ENCODE data around the gene GDI2.
"Not testable (repeated sequence)": the region's sequence is repeated elsewhere in the genome, so short reads cannot be mapped to it uniquely, and the experiment has no call there.

Gene GDI2

DNA sequence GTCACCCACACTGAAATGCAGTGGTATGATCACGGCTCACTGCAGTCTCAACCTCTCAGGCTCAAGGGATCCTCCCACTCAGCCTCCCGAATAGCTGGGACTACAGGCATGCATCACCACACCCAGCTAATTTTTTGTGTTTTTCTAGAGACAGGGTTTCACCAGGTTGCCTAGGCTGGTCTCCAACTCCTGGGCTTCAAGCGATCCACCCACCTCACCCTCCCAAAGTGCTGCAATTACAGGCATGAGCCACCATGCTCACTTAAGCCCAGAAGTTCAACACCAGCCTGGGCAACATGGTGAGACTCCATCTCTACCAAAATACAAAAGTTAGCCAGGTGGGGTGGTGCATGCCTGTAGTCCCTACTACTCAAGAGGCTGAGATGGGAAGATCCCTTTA lies 33.5 kb downstream of the GDI2 start:
- no peak for DNase-seq

DNA sequence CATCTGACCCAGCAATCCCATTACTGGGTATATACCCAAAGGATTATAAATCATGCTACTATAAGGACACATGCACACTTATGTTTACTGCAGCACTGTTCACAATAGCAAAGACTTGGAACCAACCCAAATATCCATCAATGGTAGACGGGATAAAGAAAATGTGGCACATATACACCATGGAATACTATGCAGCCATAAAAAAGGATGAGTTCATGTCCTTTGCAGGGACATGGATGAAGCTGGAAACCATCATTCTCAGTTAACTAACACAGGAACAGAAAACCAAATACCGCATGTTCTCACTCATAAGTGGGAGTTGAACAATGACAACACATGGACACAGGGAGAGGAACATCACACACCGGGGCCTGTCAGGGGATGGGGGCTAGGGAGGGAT lies 35.5 kb downstream of the GDI2 start:
- DNase-seq = not testable (repeated sequence)

DNA sequence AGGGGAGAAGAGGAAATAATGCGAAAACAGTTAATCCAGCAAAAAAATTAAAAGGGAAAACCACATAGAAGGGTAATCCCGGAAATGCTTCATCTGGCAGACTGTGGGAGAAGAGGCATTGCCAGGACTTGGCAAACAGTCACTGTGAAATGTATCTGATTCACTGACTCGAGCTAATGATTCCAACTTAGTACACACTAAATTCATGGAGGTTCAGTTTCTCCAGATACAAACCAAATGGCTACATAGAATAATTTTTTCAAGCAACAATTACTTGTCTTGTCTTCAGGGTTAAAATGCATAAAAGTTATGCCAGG lies 36.4 kb downstream of the GDI2 start:
- no peak for DNase-seq

DNA sequence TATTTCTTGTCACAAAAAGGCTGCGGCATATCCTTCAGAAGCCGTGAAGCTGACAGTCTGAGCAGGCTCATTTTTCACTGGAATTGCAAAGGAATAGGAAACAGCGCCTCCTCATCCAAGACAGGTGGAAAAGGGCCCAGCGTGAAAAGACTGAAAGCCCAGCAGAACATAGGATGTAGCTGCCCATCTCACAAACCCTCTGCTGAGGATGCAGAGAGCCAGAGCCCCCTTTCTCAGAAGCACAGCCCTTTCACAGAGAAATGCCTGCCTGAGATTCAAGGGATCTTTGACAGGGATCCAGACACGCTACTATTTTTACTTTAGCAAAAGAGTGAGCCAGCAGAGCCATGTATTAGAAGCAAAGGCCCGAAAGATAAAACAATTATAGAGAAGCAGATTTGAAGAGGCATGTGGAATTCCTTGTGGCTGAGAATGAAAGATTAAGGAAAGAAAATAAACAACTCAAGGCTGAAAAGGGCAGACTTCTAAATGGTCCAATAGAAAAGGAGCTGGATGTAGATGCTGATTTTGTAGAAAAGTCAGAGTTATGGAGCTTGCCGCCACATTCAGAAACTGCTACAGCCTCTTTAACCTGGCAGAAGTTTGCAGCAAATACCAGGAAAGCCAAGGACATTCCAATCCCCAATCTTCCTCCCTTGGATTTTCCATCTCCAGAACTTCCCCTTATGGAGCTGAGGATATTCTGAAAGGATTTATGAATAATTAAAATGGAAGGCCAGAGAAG lies 36.9 kb downstream of the GDI2 start:
- no peak for DNase-seq

DNA sequence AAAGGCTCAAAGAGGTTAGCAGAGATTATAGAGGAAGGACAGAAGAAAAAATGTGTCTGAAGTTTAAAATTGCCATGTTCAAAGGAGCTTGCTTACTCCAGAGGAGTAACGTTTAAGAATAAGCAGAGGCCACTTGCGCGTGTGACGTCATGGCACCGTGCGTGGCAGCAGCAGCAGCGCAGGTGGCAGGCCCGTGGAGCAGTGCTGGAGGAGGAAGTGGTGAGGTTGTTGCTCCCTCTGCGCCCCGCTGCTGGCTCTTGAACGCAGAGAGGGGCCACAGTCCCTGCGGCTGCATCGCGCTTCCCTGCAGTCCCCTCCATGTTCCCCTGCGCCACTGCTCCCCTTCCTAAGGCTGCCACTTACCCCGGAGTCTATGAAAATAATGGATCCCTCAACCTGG lies 37.5 kb downstream of the GDI2 start:
- no peak for DNase-seq

DNA sequence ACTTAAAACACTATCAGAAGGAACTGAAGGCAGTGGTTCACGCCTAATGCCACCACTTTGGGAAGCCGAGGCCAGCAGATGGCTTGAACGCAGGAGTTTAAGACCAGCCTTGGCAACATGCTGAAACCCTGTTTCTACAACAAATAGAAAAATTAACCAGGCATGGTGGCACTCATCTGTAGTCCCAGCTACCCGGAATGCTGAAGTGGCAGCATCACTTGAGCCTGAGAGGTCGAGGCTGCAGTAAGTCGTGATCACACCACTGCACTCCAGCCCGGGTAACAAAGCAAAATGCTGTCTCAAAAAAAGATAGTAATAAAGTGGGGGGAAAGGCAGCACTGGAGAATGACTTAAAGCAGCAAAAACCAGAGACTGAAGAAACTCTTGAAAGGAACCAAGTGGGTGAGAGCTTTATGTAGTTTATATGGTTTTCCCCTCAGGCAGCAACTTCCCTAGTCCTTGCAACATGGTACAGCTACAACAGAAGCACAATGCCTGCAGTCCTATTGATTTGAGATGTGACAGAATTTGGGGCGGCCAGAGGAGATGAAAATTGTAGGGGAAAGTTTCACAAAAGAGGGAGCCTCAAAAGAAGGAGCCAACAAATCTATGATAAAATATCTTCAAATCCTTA lies 38.1 kb downstream of the GDI2 start:
- no peak for DNase-seq

DNA sequence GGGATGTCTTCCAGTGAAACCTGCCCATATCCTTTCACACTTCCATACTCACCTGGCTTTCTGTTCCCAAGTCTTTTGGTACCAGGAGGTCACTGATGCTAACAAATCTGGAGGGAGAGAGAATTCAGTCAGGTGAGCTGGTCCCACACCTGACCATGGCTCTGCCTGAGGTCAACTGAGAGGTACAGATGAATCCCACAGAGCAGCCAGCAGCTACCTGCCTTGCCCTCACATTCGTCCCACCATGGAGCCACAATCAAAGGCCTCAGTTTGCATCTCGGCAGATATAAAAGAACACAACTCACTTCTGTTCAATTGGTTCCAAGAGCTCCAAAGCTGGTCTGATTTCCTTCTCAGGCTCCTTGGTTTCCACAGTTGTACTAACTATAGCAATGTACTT lies 47.0 kb downstream of the GDI2 start:
- no peak for DNase-seq

DNA sequence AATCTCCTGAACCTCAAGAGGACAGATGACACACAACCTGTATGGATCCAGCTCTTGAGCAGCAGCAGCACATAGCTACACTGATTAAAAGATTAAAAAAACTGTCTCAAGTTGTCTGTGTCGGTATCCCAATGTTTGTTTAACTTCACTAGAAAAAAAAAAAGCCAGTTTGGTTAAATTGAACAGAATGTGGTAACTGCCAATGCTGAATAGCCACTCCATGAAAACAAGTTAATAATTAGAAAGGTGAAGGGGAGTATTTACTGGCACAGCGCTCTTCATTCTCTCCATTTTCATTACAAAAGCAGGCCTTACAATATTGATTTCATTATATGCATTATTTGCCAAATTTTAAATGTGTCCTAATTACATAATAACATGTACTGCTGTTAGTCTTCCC lies 47.6 kb downstream of the GDI2 start:
- DNase-seq = no peak

DNA sequence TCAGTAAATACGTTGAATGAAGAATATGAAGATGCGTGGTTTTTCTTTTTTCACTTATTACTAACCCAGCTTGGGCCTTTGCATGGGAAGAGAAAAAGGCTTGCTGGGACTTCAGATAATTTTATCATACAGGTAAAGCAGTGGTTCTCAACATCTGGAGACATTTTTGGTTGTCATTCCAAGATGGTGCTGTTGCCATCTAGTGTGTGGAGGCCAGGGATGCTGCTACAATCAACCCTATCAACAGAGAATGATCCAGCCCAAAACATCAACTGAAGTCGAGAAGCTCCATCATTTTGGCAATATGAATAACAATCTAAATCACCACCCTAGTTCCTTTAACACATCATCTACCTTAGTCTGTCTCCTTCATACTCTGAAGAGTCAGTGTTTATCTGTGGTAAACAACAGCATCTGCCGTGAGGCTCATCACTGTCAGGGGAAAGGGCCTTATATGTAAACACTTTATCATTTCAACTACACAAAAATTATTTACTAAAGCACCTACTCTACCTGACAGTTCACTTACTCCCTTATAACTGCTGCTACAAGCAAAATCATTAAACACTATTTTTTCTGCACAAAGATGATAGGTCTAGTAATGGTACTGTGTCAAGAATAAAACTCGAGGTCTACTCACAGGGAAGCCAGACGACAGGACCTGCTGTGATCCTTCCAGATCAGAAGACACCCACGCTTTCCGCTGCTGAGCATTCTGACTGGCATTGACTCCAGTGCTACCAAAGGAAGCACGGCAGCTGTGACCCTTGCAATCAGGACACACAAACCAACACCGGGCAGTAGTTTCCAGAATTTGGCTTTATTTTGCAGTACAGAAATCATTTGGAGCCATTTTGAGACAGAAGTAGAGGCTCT lies 48.6 kb downstream of the GDI2 start:
- DNase-seq = no peak

DNA sequence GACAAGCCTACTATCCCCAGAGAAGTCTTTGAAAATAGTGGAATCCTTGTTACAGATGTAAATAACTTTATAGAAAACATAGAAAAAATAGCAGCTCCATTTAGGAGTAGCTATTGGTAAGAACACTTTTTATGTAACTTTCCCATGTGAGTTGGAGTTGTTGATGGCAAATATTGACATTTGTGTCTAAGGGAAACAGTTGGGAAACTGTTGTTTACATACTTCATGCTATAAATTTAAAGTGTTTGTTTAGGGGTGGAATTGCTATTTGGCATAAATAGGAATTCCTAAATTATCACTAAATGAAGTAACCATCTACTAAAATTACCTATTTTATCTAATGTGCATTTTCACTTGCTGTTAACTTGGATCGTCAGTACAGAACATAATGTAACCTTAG lies 50.7 kb downstream of the GDI2 start:
- no peak for DNase-seq

DNA sequence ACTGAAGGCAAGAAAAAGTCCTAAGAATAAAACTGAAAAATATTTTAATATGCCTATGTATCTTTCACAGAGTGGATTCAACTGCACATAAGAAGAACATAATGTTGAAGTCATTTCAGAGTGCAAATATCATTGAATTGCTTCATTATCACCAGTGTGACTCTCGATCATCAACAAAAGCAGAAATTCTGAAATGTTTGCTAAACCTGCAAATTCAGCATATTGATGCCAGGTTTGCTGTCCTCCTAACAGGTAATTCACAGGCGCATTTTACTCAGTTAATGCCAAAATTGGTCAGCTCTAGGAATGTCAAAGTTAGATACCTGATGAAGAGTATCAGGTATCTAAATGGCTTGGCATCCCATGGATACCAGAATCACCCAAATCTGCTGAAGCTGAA lies 52.0 kb downstream of the GDI2 start:
- no peak for DNase-seq

DNA sequence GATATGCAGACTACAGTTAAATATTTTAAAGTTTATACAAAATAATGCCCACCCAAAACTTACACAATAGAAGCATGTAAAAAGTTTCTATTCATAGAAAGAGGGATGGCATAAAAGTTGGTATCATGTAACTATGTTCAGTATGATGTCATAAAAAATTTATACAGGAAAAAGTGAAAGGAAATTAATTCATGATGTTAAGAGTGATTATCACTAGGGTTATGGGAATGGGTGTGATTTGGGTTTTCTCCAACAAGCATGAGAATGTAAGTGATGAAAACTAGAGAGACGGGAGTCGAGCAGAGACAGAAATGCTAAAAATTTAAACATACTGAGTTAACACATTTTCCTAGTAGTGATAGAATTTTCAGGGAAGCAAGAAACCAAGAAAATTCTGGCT lies 52.7 kb downstream of the GDI2 start:
- DNase-seq = no peak

DNA sequence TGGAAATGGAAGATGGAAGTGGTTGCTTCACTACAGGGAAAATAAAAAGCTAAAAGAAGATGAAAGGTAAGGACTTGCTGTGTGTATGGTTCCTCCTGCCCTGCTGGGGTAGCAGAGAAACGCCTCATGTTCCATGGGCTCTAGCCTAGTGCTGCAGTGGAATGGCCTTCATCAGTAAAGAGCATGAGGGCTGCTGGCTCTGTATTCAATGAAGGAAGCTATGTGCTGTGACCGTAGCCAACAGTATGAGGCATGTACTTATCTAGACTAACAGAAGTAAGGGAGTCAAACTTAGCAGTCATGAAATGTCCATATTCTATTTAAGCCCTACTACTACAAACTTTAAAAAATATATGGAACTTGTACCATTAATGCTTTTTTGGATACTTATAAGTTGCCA lies 54.3 kb downstream of the GDI2 start:
- no peak for DNase-seq

DNA sequence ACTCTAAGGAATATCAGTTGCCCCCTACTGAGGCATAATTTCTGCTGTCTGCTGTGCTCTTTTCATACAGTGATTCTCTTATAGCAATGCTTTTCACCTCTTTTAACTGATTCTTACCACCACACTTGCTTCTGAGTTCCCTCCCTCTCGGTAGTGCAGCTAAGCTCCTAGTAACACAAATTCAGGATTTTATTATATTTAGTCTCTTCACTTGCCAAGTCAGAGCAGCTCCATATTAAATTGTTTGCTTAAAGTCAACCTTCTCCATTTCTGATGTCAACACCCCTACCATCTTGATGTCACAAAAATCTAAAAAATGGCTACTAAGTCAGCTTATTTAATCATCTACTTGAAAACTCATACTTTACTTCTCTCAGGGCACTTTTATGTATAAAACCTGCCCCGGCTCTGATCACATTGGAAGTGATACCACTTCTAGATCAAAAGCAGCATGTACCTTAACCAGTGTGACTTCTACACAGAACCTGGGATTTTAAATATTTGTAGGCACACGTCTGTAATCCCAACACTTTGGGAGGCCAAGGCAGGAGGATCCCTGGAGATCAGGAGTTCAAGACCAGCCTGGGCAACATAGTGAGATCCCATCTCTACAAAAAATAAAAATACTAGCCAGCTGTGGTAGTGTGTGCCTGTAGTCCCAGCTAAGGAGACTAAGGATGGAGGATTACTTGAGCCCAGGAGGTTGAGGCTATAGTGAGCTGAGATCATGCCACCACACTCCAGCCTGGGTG lies 55.3 kb downstream of the GDI2 start:
- DNase-seq = no peak

DNA sequence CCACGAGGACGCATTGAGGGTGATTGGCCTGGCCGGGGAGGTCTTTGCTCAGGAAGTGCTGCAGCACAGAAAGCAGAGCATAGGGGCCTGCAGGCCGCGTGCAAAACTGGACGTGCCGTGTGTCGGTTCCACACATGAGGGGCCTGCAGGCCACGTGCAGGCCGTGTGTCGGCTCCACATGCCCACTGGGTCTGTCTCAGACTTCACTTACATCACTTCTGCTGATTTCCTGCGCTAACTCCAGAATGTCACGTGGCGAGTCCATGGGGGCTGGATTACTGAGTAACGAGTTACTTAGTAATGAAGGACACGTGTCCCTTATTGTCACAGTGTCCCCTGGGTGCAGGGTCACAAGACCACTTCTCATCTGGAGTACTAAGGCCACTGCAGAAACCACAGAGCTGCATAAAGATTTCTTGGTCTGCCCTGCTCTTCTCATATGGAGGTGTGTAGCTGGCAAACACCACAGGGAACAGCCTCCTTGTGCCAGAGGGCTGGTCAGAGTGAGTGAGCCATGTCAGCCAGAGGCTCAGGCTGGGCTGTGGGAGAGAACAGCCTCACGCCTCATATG lies 60.8 kb downstream of the GDI2 start:
- DNase-seq = no peak

DNA sequence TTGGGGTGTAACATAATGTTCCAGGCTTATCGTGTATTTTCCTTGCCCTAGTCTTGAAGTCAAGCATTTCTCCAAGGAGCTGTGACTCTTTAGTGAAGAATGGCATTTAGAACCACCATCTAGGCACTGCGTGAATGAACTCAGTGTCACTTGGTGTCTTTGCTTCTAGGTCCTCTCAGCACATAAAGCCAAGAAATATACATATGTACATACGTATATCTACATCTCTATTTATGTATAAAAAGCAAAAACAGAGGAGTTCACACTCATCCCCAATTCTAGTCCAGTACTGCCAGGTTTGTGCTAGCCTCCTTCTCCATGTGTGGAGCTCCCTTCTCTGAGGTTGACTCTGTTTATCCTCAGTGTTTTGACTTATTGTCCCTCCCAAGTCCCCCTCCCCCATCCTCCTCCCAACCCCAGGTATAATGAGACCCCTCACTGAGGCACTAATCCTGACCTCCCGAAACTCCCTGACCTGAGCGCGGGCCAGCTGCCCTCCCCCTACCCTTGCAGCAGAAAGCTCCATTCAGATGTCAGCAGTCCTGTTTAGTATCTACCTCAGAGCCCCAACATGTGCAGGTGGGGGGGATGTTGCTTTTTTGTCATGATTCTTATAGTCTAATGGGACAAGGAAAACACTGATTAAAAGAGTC lies 61.5 kb downstream of the GDI2 start:
- DNase-seq = no peak

DNA sequence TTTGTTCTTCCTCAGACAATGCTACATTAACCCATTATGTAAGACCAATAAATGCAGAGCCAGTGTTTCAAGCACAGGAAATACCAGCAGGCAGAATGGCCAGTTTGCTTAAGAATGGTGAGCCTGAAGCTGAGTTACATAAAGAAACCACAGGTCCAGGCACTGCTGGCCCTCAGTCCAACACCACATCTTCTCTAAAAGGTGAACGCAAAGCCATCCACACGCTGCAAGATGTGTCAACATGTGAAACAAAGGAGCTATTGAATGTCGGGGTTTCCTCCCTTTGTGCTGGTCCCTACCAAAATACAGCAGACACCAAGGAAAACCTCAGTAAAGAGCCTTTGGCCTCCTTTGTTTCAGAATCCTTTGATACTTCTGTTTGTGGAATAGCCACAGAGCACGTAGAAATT lies 64.8 kb downstream of the GDI2 start:
- DNase-seq = no peak

DNA sequence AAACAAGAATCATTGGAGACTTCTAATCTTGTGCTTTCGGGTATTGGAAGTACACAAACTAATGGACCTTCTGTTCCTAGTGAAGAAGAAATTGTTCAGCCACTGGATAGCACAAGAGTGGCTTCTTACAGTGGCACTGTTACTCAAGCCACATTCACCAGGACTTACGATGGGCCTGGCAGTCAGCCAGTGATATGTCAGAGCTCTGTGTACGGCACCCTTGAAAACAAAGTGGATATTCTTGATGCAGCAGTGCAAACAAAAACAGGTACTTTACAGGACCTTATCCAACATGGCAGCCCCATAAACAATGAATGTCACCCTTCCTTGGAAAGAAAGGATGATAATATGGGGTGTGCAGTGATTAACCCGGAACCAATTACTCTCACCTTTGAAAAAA lies 67.0 kb downstream of the GDI2 start:
- no peak for DNase-seq

DNA sequence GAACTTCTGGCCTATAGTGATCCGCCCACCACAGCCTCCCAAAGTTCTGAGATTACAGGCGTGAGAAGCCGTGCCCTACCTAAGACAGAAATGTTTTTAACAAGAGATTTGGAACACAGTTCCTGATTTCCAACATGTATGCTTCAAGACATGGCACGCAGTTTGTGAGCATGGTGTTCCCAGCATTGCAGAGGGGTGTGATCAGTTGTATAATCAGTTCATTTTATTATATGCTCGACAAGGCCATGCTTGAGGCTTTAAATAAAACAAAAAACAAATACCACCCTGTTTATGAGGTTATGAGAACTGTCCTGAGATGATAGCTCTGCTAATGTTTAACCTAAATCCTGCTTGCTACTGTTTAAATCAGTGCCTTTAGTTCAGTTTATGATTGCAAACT lies 68.4 kb downstream of the GDI2 start:
- no peak for DNase-seq

DNA sequence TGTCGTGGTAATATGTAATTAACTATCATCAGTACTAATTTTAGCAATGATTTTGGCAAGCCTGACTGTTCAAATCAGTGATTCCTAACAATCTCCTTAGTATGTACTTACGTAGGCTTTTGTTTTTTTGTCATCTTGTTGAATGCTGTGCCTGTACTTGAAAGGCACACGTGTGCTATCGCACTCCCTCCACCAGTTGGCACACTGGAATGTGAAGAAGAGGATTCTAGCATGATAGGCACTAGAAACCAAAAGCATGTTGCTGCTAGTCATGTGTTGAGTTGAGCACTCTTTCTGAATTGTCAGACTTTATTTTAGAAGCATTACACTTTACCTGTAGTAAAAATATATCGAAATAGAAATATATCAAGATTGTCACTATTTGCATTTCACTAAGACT lies 69.5 kb downstream of the GDI2 start:
- DNase-seq = no peak

DNA sequence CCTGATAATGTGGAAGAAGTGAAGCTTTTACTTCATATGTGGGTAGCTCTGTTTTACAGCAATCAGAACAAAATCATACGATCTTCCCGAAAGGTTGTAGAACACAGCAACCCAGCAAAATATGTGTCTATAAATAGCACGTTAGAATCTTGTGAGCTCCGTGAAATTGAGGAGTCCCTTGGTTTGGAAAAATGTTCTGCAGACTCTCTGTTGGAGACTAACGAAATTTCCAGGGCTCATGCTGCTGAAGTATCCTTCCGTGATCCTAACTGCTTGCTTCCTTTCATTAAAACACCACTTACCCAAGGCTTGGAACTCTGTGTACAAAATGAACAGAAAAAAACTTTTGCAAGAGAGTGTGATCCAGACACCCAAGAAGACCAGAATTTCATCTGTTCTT lies 71.1 kb downstream of the GDI2 start:
- no peak for DNase-seq

DNA sequence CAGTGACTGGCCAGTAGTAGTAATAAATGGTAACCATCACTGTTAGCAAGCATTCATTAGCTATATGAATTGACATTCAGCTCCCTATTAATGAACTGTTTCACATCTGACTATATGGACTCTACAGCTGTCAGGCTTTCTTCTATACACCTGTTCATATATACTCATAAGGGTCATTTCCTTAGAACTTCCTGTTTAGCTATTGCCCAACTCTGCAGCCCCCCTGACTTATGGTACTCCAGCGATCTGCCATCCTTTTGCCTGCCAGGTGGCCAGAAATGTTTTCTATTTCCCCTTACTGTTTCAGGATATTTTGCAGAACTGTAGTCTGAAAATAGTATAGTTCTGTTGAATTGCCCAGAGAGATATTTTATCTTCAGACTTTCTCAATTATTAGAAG lies 72.0 kb downstream of the GDI2 start:
- no peak for DNase-seq

DNA sequence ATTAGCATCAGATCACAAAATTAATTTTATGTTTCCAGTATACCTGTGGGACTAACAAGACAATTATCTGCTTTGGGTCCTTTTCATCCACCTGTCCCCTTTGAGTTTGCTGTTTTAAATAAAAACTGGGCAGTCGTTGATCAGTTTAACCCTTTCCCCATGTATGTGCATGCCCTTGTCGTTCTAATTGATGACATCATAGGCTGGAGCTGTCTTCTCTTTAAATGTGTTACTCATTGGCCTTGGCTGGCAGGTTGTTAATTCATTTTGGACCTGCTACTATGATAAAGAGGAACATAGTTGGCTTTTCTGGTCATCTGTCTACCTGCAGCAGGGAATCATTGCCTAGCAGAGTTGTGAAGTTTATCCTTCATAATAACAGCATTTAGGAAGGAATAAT lies 74.8 kb downstream of the GDI2 start:
- DNase-seq = no peak

Data from NCI-H69 (cell line).